ENCODE results near the gene CYB5D1. TPM values are rescaled to one million over a fixed set of nuclear protein-coding genes. Genes with fewer than 3 reads are reported as not detected.

CYB5D1 gene
- total and polyA plus RNA-seq, 2 of the 8 experiments (the other 6 are each of a cell fraction or from before 2014, with no cell fraction given): 11.0 to 18.0 TPM

DNA sequence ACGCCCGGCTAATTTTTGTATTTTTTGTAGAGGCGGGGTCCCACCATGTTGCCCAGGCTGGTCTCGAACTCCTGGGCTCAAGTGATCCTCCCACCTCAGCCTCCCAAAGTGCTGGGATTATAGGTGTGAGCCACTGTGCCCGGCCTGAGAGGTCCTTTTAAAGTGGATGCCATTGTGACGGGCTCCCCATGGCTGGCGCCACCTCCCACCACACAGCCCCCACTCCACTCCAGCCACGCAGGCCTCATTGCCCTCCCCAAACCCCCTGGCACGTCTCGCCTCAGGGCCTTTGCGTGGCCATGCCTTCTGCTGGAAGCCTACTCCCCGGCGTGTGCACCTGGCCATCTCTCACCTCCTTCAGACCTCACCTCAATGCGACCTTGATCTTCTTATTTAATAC, 35.7 kb upstream of the CYB5D1 start:
- H4K91ac ChIP-seq (replicated peaks; ENCODE audit: insufficient read length, low read length): no peak overlapping the region
- no peak overlapping the region for H2BK5ac ChIP-seq (ENCODE audit: low read depth, low read length)
- H4K5ac ChIP-seq (ENCODE audit: insufficient read length, low read depth, low read length): no peak overlapping the region
- TF ChIP-seq, protein P1, sequence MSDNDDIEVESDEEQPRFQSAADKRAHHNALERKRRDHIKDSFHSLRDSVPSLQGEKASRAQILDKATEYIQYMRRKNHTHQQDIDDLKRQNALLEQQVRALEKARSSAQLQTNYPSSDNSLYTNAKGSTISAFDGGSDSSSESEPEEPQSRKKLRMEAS (IDR thresholded peaks at IDR 0.05): no peak
- TF ChIP-seq PHF8 (conservative IDR thresholded peaks at IDR 0.05; ENCODE audit: low read depth, low read length): no peak
- no peak for TF ChIP-seq RXRA (IDR thresholded peaks at IDR 0.05; ENCODE audit: insufficient read depth, low read depth, low read length)
- no peak for TF ChIP-seq CEBPB (IDR thresholded peaks at IDR 0.05; ENCODE audit: low read depth, low read length)
- no peak for TF ChIP-seq RNF2 (IDR thresholded peaks at IDR 0.05; ENCODE audit: borderline replicate concordance, low read depth, low read length, missing control alignments, poor library complexity, severe bottlenecking)
- TF ChIP-seq JUND (IDR thresholded peaks at IDR 0.05; ENCODE audit: low read length): no peak
- TF ChIP-seq KDM5A (IDR thresholded peaks at IDR 0.05; ENCODE audit: low read length): no peak
- no peak for TF ChIP-seq ZNF274 (IDR thresholded peaks at IDR 0.05; ENCODE audit: borderline replicate concordance, extremely low read depth, low read length)
- no peak for TF ChIP-seq SIRT6 (IDR thresholded peaks at IDR 0.05; ENCODE audit: low read length)
- no peak for TF ChIP-seq CBX8 (IDR thresholded peaks at IDR 0.05; ENCODE audit: borderline replicate concordance, low read depth, low read length)
- no peak for TF ChIP-seq SAP30 (IDR thresholded peaks at IDR 0.05; ENCODE audit: insufficient read depth, insufficient replicate concordance, low read length)
- no peak for TF ChIP-seq HDAC2 (IDR thresholded peaks at IDR 0.05; ENCODE audit: borderline replicate concordance in 1 of 2, low read depth in 2 of 2, low read length in 2 of 2)
- H2BK12ac ChIP-seq (ENCODE audit: low read depth, low read length): no peak overlapping the region
- H3K9ac ChIP-seq (replicated peaks in 1 of 4; ENCODE audit: extremely low read depth in 1 of 4, low read depth in 3 of 4, low read length in 3 of 4): no peak overlapping the region
- H3K9me3 ChIP-seq (ENCODE audit: insufficient read depth in 2 of 2, low read depth in 1 of 2, low read length in 1 of 2): no peaks in the 10 kb centered on the region
- no peaks in the 10 kb centered on the region for H3K79me1 ChIP-seq (ENCODE audit: low read depth, low read length)
- H3K14ac ChIP-seq (ENCODE audit: insufficient read length): no peak overlapping the region
- H2BK15ac ChIP-seq (ENCODE audit: low read length): no peak overlapping the region
- H3K4ac ChIP-seq (replicated peaks; ENCODE audit: insufficient read length, low read depth, low read length): no peak overlapping the region
- H3K4me3 ChIP-seq (ENCODE audit: extremely low read depth in 1 of 4, insufficient read depth in 2 of 4, low read depth in 3 of 4, low read length in 4 of 4): no peak overlapping the region
- ChIA-PET CTCF (ENCODE audit: partially characterized antibody) (interaction anchor here (0.6 to 8.9 kb wide), 19 partner anchors 9 to 166 kb away, joined by 3 to 71 read pairs (median 4); partner anchors contain the start of gene KDM6B), POLR2A (ENCODE audit: partially characterized antibody) (interaction anchor here (1.0 kb wide), 1 partner anchor 15 kb away, joined by 3 read pairs; no protein-coding TSS in a partner anchor)
- H3K27ac ChIP-seq (ENCODE audit: low read depth, low read length): no peak overlapping the region
- no peaks in the 10 kb centered on the region for H3K36me3 ChIP-seq (ENCODE audit: control insufficient read depth in 2 of 4, insufficient read depth in 4 of 4, low read length in 3 of 4)
- no peak overlapping the region for H2AK5ac ChIP-seq (ENCODE audit: low read depth, low read length)
- peaks cover 0 to 15% (median 10%) of the 10 kb centered on the region in 4 experiments; a peak in 6 of 7 replicates for H3K27me3 ChIP-seq (replicated peaks in 1 of 4; ENCODE audit: control insufficient read depth in 3 of 4, extremely low read depth in 1 of 4, insufficient read depth in 3 of 4, low read length in 3 of 4)
- 82% methylated on average over 13 of the region's 14 CpGs; no CpG with 5 or more reads in 1 of the 2 experiments for WGBS, 2 experiments (ENCODE audit: extremely low coverage in 1 of 2, insufficient coverage in 1 of 2, insufficient read length in 1 of 2, insufficient replicate concordance in 2 of 2, low coverage in 1 of 2, low lambda C conversion rate in 2 of 2, missing lambda C conversion rate in 1 of 2)
- no peak overlapping the region for H3K18ac ChIP-seq (ENCODE audit: extremely low read depth, low read length)
- H4K20me1 ChIP-seq (replicated peaks in 1 of 2; ENCODE audit: control insufficient read depth in 1 of 2, insufficient read depth in 2 of 2, low read length in 2 of 2): no peaks in the 10 kb centered on the region
- H3K23ac ChIP-seq (ENCODE audit: insufficient read length): no peak overlapping the region
- H2AFZ ChIP-seq (ENCODE audit: low read length): no peak overlapping the region
- no peak overlapping the region for H2BK20ac ChIP-seq (ENCODE audit: low read length)
- no peaks in the 10 kb centered on the region for H3K23me2 ChIP-seq (ENCODE audit: low read depth, low read length)
- no peak overlapping the region for H3K4me2 ChIP-seq (ENCODE audit: insufficient read depth in 1 of 2, low read depth in 2 of 2, low read length in 2 of 2)
- H4K8ac ChIP-seq (ENCODE audit: extremely low read depth, insufficient read depth, low read length): no peak overlapping the region
- no peak for FAIRE-seq
- no peaks in the 10 kb centered on the region for H3K79me2 ChIP-seq (ENCODE audit: control insufficient read depth in 1 of 2, insufficient read depth in 2 of 2, low read length in 2 of 2)
- no peak overlapping the region for H3K56ac ChIP-seq (replicated peaks; ENCODE audit: insufficient read length, low read depth, low read length)
- no peak for DNase-seq (ENCODE audit: low read depth in 1 of 2, low spot score in 2 of 2)
- H3K4me1 ChIP-seq (replicated peaks in 1 of 4; ENCODE audit: control insufficient read depth in 3 of 4, insufficient read depth in 4 of 4, low read length in 3 of 4): peaks cover 0 to 7% (median 5%) of the 10 kb centered on the region in 4 experiments; a peak in 5 of 7 replicates
- no peak overlapping the region for H2BK120ac ChIP-seq (replicated peaks; ENCODE audit: low read depth, low read length)

Data from H1 (cell line).